Nephron (organoid): ENCODE measurements around the gene CDKN2B-AS1.

Experiments used
- H3K27ac Mint-ChIP-seq, 3 experiments: 2 replicates each; pipeline ENCODE4 v1.8.0; 2020; ENCODE audit warnings: mixed read lengths in 3 of 3, mild to moderate bottlenecking in 2 of 3, moderate library complexity in 1 of 3
- H3K27me3 Mint-ChIP-seq: 2 replicates; pipeline ENCODE4 v1.8.0; 2021; ENCODE audit warnings: low read depth, mild to moderate bottlenecking, moderate library complexity, mixed read lengths
- H3K36me3 Mint-ChIP-seq: 2 replicates; pipeline ENCODE4 v1.8.0; 2020; ENCODE audit warnings: low read depth, mixed read lengths
- H3K4me1 Mint-ChIP-seq: 2 replicates; pipeline ENCODE4 v1.8.0; 2020; ENCODE audit warnings: mixed read lengths
- H3K4me3 Mint-ChIP-seq, 3 experiments: 2 replicates each; pipeline ENCODE4 v1.8.0; 2020; ENCODE audit warnings: mild to moderate bottlenecking in 3 of 3, mixed read lengths in 3 of 3, moderate library complexity in 2 of 3
- H3K9me3 Mint-ChIP-seq: 2 replicates; pipeline ENCODE4 v1.8.0; 2020; ENCODE audit warnings: mixed read lengths
- CTCF ChIP-seq, 3 experiments: fragments of 200-600 bp; sonication (generic); IDR thresholded peaks; one replicate each; pipeline ENCODE4 v1.5.0; 2021; ENCODE audit warnings: antibody characterized with exemption in 3 of 3; ENCODE audit not compliant: unreplicated experiment in 3 of 3

CDKN2B-AS1 gene

GRCh38 chr9:22114956-22115355 lies 120.4 kb downstream of the CDKN2B-AS1 start:
- Mint-ChIP-seq H3K4me1 (no peaks in the 10 kb centered on the region), H3K36me3 (no peaks in the 10 kb centered on the region), H3K27me3 (no peaks in the 10 kb centered on the region), H3K27ac (no peak overlapping the region), H3K9me3 (no peaks in the 10 kb centered on the region), H3K4me3 (no peak overlapping the region)
- TF ChIP-seq CTCF (IDR thresholded peaks at IDR 0.05; ENCODE audit: unreplicated experiment in 3 of 3) = no peak

- no peaks in the 10 kb centered on the region for H3K4me1 Mint-ChIP-seq
- H3K27ac Mint-ChIP-seq = no peak overlapping the region
- no peak for TF ChIP-seq CTCF (IDR thresholded peaks at IDR 0.05; ENCODE audit: unreplicated experiment in 3 of 3)
- H3K9me3 Mint-ChIP-seq = peaks cover under 1% of the 10 kb centered on the region
- H3K4me3 Mint-ChIP-seq = no peak overlapping the region
- H3K27me3 Mint-ChIP-seq = no peaks in the 10 kb centered on the region
- H3K36me3 Mint-ChIP-seq = no peaks in the 10 kb centered on the region
These were observed 122.2 kb downstream of the CDKN2B-AS1 start for GRCh38 chr9:22116758-22117157.

GRCh38 chr9:22117511-22118384 lies 123.2 kb downstream of the CDKN2B-AS1 start:
- no peak for TF ChIP-seq CTCF (IDR thresholded peaks at IDR 0.05; ENCODE audit: unreplicated experiment in 3 of 3)
- Mint-ChIP-seq H3K36me3 (no peaks in the 10 kb centered on the region), H3K27me3 (no peaks in the 10 kb centered on the region), H3K9me3 (peaks cover 3% of the 10 kb centered on the region), H3K27ac (peak overlapping the region in 1 of 3 experiments; percentile 34), H3K4me1 (no peaks in the 10 kb centered on the region), H3K4me3 (no peak overlapping the region)

- TF ChIP-seq CTCF (IDR thresholded peaks at IDR 0.05; ENCODE audit: unreplicated experiment in 3 of 3) = no peak
- Mint-ChIP-seq H3K4me1 (no peaks in the 10 kb centered on the region), H3K9me3 (peaks cover 3% of the 10 kb centered on the region), H3K27me3 (no peaks in the 10 kb centered on the region), H3K36me3 (no peaks in the 10 kb centered on the region), H3K4me3 (no peak overlapping the region), H3K27ac (no peak overlapping the region)
These were observed 124.4 kb downstream of the CDKN2B-AS1 start for GRCh38 chr9:22118810-22119521.

- peaks cover 3% of the 10 kb centered on the region for H3K9me3 Mint-ChIP-seq
- no peak overlapping the region for H3K4me3 Mint-ChIP-seq
- H3K27ac Mint-ChIP-seq = no peak overlapping the region
- no peaks in the 10 kb centered on the region for H3K36me3 Mint-ChIP-seq
- peak in 1 of 3 experiments; percentile 13 for TF ChIP-seq CTCF (IDR thresholded peaks at IDR 0.05; ENCODE audit: unreplicated experiment in 3 of 3)
- no peaks in the 10 kb centered on the region for H3K27me3 Mint-ChIP-seq
- no peaks in the 10 kb centered on the region for H3K4me1 Mint-ChIP-seq
These were observed 125.0 kb downstream of the CDKN2B-AS1 start for GRCh38 chr9:22119522-22120158.
